ENCODE measurements around the gene CCDC127.
"Not testable (repeated sequence)": the region's sequence is repeated elsewhere in the genome, so short reads cannot be mapped to it uniquely, and the experiment has no call there.

The CCDC127 gene

DNA sequence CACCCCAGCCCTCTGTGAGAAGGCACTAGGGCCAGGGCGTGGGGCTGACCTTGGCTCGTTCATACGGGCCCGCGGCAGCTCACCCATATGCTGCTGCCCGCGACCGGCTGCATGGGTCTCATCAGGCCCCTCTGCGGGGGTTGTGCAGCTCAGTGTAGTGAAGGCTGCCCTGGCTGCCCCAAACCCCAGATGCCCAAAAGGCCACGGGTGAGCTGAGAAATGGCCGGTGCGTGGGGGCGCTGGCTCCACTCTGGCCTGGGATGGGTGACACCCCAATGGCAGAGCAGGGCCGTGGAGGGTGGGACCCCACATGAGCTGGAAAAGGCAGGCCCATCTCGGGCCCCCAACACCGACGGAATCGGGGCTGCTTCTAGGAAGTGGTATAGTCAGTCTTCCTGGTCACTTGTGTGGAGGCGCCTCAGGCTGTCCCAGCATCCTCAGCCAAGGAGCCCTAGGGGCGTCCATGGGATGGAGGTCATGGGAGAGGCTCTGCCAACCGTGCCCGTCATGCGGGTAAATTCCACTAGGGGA lies 46.1 kb downstream of the CCDC127 start:
- no peak for DNase-seq

- no peak for DNase-seq
These were observed 46.8 kb downstream of the CCDC127 start for GRCh38 chr5:170971-171800.

DNA sequence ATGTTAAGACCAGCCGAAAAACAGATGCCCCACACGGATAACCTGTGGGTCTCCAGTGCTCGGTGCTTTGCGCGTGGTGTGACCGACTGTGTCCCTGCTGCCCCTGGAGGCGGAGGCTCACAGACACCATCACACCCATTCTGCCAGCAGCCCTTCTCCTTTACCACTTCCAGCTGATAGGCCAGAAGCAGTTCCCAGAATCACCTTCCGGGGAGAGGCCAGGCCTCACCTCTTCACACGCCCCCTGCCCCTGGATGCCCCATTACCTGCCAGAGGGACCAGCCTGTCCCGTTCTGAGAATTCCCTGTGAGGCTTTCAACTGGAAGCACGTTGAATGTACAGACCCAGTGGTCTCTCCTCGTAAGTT lies 48.2 kb downstream of the CCDC127 start:
- DNase-seq = no peak

DNA sequence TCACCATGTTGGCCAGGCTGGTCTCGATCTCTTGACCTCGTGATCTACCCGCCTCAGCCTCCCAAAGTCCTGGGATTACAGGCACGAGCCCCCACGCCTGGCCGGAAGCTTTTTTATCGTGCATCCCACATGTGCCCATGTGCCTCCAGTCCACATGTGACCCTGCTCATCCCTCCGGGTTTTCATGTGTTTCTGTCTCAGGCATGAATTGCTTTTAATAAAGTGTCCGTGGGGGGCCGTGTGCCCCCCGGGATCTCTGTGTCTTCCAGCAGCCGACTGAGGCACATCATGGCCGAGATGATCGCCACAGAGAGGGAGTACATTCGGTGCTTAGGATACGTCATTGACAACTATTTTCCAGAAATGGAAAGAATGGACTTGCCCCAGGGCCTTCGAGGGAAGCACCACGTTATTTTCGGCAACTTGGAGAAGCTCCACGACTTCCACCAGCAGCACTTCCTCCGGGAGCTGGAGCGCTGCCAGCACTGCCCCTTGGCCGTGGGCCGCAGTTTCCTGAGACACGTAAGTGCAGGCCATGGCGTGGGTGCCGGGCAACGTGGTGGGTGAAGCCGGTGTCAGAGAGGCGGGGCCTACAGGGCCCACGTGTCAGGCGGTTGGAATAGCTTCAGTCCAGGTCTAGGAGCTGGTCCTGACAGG lies 48.8 kb downstream of the CCDC127 start:
- no peak for DNase-seq

DNA sequence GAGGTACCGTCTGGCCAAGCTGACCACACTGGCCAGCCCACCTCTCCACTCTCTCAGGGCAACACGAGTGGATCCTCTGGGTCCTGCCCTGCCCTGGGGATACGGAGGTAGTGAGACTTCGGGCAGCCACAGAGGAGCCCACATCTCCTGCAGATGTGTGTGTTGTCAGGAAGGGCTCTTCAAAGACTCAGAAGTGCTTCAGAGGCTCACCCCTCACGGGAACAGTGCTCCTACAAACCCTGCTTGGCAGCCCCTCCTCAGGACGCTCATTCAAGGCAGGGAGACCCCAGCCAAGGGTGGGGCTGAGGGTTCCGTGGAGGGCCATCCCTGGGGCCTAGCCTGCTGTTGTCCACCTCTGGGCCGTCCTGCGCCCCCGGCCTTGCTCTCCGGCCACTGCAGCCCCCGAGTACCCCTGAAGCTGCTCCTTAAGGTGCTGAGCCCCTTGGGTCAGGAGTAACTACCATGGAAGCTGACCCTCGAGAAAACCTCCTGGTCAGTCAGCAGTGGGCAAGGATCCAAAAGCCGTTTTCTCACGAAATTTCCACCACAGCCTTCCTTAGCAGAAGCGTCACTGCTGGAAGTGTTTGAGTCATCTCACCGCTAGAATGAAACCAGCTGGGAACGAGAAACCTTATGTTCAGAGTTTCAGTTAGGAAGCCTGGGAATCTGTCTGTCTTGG lies 49.8 kb downstream of the CCDC127 start:
- no peak for DNase-seq

DNA sequence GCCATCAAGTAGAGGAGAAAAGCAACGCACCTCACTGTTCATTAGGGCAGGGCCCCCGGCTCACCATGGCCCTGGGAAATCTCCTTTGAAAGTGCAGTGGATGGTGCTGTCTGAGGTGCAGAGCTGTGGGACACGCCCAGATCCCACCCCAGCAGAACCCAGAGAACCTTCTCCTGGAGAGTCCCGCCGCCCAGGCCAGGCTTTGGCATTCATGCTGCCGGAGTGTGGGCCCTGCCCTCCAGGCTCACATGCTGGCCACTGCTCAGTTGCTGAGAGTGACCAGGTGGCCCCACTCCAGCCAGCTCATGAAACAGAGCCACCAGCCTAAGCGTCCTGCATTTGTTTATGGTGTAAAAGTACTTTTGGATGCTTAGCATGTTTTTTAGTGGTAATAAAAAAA lies 50.4 kb downstream of the CCDC127 start:
- no peak for DNase-seq

DNA sequence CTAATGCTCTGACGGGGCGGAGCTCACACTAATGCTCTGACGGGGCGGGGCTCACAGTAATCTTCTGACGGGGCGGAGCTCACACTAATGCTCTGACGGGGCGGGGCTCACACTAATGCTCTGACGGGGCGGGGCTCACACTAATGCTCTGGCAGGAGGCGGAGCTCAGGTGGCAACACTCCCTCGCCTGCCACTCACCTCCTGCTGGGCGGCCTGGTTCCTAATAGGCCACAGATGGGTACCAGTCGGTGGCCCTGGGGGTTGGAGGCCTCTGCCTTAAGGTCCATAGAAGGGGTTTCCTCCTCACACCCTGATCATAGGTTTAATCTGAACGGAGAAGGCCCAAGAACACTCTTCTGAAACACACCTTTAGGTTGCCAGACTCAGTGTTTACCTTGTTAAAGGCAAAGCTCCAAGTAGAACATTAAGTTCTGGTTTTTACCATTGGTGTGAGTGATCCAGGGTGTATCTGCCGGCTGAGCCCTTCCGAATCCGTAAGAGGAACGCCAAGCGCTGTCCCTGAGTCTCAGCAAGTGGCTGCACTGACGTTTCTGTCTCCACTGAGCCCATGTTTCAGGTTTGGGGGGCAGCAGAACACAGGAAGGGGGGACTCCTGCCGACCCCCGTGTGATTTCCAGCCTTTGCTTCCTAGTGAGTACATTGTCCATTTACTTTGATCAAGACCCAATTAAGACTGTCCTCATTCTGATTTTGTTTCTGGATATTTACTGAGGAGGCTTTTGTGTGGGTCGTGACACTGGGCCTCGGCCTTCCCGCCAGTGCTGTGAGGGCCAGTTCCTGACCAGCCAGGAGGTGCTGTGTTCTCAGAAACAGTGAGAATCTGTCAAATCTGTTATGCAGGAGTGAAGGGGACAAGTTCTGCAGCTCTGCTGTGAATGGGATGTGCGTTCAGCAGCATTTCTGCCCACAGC lies 51.2 kb downstream of the CCDC127 start:
- DNase-seq = no peak

DNA sequence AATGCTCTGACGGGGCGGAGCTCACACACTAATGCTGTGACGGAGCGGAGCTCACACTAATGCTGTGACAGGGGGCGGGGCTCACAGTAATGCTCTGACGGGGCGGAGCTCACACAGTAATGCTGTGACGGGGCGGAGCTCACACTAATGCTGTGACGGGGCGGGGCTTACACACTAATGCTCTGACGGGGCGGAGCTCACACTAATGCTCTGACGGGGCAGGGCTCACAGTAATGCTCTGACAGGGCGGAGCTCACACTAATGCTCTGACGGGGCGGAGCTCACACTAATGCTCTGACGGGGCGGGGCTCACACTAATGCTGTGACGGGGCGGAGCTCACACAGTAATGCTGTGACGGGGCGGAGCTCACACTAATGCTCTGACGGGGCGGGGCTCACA lies 53.2 kb downstream of the CCDC127 start:
- not testable (repeated sequence) for DNase-seq

DNA sequence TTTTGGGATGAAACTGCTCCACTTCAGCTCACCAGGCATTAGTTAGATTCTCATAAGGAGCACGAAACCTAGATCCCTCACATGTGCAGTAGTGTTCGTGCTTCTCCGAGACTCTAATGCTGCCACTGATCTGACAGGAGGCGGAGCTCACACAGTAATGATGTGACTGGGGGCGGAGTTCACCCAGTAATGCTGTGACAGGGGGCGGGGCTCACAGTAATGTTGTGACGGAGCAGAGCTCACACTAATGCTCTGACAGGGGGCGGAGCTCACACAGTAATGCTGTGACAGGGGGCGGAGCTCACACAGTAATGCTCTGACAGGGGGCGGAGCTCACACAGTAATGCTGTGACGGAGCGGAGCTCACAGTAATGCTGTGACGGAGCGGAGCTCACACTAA lies 53.7 kb downstream of the CCDC127 start:
- no peak for DNase-seq

DNA sequence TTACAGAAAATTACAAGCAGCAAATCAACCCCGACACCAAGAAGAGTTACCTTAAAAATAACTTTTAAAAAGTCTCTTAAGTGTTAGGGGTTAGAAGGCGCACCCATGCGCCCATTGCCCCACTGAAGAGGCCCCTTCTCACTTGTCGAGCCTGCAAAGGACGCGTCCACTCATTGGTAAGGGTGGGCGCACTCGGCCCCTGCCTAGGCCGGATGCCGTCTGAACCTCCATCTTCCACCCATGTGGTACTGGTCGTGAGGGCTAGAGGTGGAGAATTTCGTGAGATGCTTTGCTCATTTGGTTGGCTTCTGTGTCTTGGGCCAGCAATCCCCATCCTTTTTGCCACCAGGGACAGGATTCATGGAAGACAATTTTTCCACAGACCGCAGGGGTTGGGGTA lies 54.1 kb downstream of the CCDC127 start:
- no peak for DNase-seq

DNA sequence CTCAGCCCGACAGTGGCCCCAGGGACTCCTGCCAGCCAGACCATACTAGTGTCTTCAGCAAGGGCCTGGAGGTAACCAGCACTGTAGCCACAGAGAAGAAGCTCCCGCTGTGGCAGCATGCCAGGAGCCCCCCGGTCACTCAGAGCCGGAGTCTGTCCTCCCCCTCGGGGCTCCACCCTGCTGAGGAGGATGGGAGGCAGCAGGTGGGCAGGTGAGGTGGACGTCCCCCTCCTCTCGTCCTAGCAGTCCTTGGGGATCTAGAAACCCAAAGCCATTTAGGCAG lies 54.7 kb downstream of the CCDC127 start:
- DNase-seq = no peak

GRCh38 chr5:162565-163337 lies 55.2 kb downstream of the CCDC127 start:
- no peak for DNase-seq

GRCh38 chr5:162190-162564 lies 55.8 kb downstream of the CCDC127 start:
- DNase-seq = no peak

GRCh38 chr5:161803-162110 lies 56.2 kb downstream of the CCDC127 start:
- no peak for DNase-seq

GRCh38 chr5:160921-161802 lies 56.8 kb downstream of the CCDC127 start:
- DNase-seq = no peak

- no peak for DNase-seq
These were observed 57.8 kb downstream of the CCDC127 start for GRCh38 chr5:160173-160510.

GRCh38 chr5:159448-160172 lies 58.3 kb downstream of the CCDC127 start:
- no peak for DNase-seq

GRCh38 chr5:158807-159447 lies 59.0 kb downstream of the CCDC127 start:
- no peak for DNase-seq

DNA sequence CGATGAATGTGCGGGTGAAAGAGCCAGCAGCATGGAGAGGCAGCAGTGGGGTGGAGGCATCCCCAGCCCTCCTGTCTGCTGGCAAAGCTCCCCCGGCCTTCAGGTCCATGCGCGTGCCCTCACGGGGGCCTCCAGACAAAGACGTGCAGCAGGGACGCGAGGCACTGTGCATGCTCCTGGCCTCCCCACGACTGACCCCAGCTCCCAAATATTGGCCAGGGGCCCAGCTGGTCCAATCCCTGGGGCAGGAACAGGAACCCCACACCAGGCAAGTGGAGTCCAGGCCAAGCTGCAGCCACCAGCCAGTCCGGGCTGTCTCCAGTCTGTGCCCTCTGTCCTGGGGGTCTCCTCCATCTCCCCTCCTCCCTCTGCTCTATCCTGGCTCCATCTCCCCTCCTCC lies 60.2 kb downstream of the CCDC127 start:
- DNase-seq = no peak

GRCh38 chr5:157126-157715 lies 60.7 kb downstream of the CCDC127 start:
- no peak for DNase-seq
